NCI-H2107 treated with DMSO at 0.1 percent for 48 hours (cell line): ENCODE measurements around the gene LCN1.
"Not testable (repeated sequence)": the region's sequence is repeated elsewhere in the genome, so short reads cannot be mapped to it uniquely, and the experiment has no call there.

Experiments
- DNase-seq: peaks from one replicate; lab custom pipeline; 2025; ENCODE audit not compliant: unreplicated experiment; lab: John Stamatoyannopoulos, UW

The LCN1 gene

DNA sequence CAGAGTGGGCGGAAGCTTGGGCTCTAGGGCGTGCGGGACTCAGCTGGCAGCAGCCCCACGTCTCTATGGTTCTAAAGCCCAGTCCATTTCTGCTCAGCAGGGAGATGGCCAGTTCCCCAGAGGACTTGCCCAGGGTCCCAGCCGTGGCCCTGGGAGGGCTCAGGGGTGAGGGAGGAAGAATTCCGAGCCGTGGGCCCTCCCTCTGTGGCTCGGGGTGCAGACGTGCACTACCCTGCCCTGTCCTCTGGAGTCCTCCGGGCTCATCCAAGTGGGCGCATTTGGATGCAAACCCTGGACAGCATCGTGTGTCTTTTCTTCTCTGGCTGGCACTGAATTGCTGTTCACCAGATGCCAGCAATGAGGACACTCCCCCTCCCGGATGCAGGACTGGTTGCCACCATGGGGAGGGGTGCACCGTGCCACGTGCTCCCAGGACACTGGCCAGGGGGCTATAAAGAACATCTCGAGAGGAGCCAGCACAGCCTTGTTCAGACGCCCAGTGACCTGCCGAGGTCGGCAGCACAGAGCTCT, 24.5 kb downstream of the LCN1 start, which contains the start of gene OBP2A:
TSS of gene OBP2A (plus strand) at position 481 of the 531 bp plus-strand sequence. CDS start 55 bp downstream, outside the sequence.
- not testable (repeated sequence) for DNase-seq

DNA sequence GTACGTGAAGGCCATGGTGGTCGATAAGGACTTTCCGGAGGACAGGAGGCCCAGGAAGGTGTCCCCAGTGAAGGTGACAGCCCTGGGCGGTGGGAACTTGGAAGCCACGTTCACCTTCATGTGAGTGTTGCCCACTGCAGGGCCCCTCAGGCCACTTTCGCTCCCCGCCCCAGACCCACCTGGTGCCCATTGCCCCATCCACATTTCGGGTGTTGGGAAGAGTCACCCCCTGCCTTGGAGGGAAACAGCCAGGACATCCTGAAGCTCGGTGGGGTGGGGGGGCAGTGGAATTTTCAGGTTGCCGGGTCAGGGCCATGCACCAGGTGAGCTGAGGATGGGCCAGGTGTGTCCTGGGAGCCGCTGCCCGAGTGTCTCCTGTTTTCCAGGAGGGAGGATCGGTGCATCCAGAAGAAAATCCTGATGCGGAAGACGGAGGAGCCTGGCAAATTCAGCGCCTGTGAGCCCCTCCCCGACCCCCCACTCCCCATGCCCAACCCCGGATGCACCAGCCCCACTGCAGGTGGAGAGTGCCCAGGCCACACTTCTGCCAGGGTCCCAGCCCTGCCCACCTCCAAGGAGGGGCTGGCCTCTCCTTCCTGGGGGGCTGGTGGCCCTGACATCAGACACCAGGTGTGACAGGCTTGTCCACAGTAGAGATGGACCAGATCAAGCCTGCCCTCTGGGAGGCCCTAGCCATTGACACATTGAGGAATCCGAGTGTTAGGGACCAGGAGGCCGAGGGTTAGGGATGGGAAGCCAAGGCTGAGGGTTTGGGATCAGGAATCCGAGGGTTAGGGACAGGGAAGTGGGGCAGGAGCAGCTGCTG, 25.8 kb downstream of the LCN1 start:
- DNase-seq, result not testable (repeated sequence)

DNA sequence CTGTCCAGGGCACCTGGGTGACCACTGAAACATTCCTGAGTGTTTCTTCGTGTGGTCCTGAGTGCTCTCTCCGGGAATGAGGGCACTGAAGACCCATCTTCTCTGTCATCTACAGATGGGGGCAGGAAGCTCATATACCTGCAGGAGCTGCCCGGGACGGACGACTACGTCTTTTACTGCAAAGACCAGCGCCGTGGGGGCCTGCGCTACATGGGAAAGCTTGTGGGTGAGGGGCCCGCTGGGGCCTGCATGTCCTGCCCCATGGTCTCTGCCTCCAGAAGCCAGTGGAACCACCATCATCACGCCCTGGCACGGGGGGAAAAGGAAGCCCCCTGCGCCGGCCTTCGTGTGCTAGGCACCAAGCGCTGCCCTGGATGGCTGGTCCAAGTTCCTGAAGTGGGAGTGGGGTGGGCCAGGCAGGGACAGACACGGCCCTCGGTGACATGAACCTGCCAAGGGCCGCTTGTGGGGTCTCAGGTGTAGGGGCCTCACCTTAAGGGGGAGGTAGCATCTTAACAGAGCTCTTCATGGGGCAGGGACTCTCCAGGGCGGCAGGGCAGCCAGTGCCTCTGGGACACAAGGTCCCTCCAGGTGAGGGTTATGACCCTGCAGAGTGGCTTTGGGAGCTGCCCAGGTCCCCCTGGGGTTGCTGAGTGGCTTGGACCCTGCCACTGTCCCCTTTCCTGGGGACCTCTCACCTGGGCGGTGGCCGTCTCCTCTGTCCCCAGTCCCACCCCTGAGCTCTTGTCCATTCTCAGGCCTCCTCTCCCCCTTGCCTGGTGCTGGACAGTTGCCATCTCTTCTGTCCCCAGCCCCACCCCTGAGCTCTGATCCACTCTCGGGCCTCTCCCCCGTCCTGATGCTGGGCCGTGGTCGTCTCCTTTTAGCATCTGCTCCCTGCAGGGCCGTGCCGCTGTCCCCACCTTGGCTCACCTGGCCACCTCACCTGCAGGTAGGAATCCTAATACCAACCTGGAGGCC, 26.8 kb downstream of the LCN1 start:
- DNase-seq, result no peak

GRCh38 chr9:135549478-135550343, 28.5 kb downstream of the LCN1 start:
- not testable (repeated sequence) for DNase-seq

- DNase-seq, result no peak
These were observed 29.2 kb downstream of the LCN1 start for GRCh38 chr9:135550344-135550918.

DNA sequence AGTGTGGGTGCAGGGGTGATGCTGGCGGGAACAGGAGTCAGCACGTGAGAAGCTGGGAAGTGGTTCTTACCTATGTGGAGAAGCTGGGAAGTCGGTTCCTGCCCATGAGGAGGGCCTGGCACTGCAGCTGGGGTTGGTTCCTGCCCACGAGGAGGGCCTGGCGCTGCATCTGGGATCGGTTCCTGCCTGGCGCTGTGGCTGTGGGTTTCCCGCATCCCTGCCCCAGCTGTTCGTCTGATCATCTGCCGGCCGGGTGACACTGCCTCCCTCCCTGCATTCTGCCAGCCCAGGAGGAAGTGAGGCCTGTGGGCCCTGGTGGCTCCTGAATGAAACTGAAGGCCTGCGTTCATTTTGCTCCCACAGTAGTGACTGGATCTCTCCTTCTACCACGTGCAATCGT, 29.8 kb downstream of the LCN1 start:
- DNase-seq, result no peak

DNA sequence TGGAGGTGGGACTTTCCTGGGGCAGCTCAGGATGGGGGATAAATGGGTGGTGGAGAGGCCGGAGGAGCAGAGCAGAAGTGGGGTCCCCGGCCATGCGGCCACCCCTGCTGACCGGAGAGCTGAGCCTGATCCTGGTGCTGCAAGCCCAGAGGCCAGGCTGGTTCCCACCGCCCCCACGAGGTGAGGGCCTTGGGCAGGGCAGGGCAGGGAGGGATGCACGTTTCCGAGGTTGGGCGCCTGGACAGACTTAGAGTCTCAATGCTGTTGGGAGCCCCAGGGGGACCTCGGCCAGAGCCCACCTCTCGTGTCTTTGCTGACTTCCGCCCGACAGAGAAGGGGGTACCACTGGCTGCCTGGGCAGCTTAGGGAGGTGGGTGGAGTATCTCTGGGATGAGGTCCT, 30.2 kb downstream of the LCN1 start:
- DNase-seq, result no peak

DNA sequence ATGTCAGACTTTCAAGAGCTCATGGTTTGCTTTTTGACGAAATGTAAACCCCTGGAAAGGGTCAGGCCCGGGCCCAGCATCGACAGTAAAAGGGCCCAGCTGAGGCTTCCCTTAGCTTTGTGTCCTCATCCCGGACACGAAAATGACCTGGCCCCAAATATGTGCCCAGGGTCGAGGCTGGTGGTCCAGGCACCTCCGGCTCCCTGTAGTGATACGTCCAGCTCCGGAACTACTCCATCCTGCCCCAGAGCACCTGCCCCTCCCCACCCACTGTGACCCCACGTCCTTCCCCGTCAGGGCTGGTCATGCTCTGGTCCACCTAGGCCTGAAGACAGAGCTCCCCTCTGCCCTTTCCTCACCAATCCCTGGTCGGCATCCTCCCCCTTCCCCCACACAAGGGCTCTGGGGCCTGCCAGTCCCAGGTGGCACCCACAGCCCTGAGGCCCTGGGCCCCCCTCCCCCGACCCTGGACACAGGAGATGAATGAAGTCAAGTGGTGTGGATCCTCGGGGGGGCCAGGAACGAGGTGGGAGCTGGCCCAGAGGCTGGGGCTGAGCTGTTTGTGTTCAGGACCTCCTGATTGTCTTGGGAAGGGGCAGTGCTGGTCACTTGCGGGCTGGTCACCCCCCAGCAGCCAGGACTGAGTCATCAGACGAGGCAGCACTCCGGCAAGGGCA, 30.9 kb downstream of the LCN1 start:
- DNase-seq, result no peak

DNA sequence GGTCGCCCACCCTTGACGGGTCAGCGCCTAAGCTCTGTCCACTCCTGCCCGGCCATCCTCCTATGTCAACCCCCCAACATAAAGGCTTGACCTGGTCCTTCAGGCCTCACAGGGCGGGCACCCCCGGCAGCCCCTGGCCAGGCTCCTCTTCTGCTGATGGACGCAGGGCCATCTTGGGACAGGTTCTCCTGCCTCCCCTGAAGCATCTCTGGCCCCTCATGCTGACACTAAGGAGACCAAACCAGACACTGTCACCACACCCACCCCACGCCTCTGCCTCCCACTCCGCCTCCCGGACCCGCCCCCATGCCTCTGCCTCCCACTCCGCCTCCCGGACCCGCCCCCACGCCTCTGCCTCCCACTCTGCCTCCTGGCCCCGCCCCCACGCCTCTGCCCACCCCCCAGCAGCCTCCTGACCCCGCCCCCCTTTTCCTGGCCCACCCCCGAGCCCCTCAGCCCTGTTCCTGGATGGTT, 31.5 kb downstream of the LCN1 start:
- DNase-seq, result no peak

GRCh38 chr9:135554718-135555117, 33.5 kb downstream of the LCN1 start:
- no peak for DNase-seq

DNA sequence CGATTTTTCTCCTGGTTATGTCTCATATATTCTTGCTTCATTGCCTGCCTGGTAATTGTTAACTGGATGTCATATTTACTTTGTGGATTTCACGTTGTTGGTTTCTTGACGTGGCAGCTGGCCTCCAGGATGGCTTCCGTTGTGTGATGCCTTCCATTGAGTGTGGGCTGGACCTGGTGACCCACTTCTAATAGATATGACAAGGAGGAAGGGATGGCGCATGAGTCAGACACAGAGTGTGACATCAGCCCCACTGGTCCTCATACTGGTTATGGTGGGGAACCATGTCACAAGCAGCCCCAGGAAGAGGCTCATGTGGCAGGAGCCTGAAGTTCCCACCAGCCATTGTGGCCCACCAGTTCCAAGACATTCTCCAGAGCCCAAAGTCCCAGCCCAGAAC, 34.0 kb downstream of the LCN1 start:
- no peak for DNase-seq

- DNase-seq, result no peak
These were observed 34.7 kb downstream of the LCN1 start for GRCh38 chr9:135555910-135556309.

- no peak for DNase-seq
These were observed 38.4 kb downstream of the LCN1 start for GRCh38 chr9:135559606-135560005.

DNA sequence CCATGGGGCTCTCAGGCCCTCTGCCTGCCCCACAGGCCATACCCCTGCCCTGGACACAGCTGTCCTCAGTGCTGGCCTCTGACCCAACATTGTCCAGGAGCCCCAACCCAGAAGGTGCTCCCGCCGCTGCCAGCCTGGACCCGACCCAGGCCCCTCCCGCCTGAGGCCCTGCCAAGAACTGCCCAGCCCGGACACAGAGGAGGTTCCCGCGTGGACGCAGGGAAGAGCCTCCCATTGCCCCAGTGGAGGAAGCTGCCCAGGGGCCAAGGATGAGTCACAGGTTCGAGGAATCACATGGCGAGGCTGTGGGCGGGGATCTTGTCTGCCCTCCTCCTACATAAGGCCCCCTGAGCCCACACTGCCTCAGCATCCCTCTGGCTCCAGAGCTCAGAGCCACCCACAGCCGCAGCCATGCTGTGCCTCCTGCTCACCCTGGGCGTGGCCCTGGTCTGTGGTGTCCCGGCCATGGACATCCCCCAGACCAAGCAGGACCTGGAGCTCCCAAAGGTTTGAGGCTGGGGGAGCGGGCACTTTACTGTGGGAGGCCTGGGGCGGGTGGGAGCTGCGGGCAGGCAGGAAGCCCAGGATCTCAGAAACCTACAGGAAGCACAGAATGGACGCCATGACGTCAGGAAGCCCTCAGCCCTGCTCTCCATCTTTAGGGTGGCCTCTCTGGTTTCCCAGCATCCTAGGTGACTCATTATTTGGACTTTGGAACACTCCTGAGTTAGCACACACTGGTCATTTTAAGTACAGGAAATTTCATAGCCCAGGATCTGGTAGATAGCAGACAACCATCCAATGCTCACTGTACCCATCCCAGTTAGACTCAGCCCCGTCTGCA, 40.4 kb downstream of the LCN1 start, which contains the start of gene PAEP:
TSS of gene PAEP (plus strand) at position 366 of the 844 bp plus-strand sequence.
- no peak for DNase-seq

GRCh38 chr9:135562235-135562745, 41.0 kb downstream of the LCN1 start:
- no peak for DNase-seq

- no peak for DNase-seq
These were observed 41.8 kb downstream of the LCN1 start for GRCh38 chr9:135563039-135563476.

DNA sequence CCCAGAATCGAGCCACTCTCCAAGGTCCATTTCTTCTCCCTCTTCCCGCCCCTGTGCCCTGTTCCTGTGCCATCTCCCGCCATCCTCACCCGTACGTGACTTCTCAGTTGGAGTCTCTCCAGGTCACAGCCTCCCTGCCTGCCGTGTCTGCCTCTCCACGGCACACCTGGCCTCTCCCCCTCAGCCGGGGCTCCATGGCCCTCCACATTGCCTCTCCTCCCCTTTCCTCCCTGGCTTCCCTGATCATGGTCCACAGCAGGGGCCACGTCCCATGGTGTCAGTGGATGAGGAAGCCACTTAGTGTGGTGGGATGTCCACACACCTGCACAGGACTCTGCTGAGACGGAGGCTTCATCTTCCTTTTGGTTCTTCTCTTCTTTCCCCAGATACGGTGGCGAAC, 42.6 kb downstream of the LCN1 start:
- DNase-seq, result no peak

GRCh38 chr9:135565141-135565628, 43.9 kb downstream of the LCN1 start:
- no peak for DNase-seq
